Keratinocyte (primary cell): ENCODE results near the gene SH3GL3.

Experiments used
- CTCF ChIP-seq, 3 experiments: IDR thresholded peaks in 1 of 3; conservative IDR thresholded peaks in 1 of 3; optimal IDR thresholded peaks in 1 of 3; 2 replicates in 2 of 3; 3 replicates in 1 of 3; pipeline versions ENCODE3 to v1.5.1; 2011; ENCODE audit warnings: low read length in 3 of 3, mild to moderate bottlenecking in 3 of 3, moderate library complexity in 2 of 3, control low read depth in 1 of 3, inconsistent platforms in 1 of 3; ENCODE audit not compliant: insufficient read depth in 2 of 3; ENCODE audit errors: extremely low read depth in 1 of 3
- EZH2 ChIP-seq: IDR thresholded peaks from one replicate; pipeline ENCODE4 v1.6.1; 2012; ENCODE audit warnings: inconsistent platforms, mild to moderate bottlenecking, low read length, moderate library complexity

GRCh38 chr15:83444936-83445335 lies 2.2 kb upstream of the SH3GL3 start:
- TF ChIP-seq CTCF (optimal IDR thresholded peaks at IDR 0.05 in 1 of 3, IDR thresholded peaks at IDR 0.05 in 1 of 3, conservative IDR thresholded peaks at IDR 0.05 in 1 of 3; ENCODE audit: extremely low read depth in 1 of 3, insufficient read depth in 2 of 3, low read length in 3 of 3) (no peak), EZH2 (no peak)
